IMR-90 (cell line): ENCODE data around the gene SIK2. TPM values are rescaled to one million over a fixed set of nuclear protein-coding genes. Genes with fewer than 3 reads are reported as not detected.
"Not testable (repeated sequence)": the region's sequence is repeated elsewhere in the genome, so short reads cannot be mapped to it uniquely, and the experiment has no call there.

Experiments used
- ATAC-seq: fragments of 200-7000 bp; cut with Tn5 transposase; 2 replicates; pipeline ENCODE4 v1.9.1; 2020; ENCODE audit warnings: low read depth, mild to moderate bottlenecking, moderate library complexity
- BruUV-seq: library from RNA; stranded (reverse); fragments of 400-500 nt; replicated peaks from 2 replicates; lab custom pipeline; 2021; lab: Mats Ljungman, UMichigan
- CTCF ChIA-PET: fragments of 300-600 bp; formaldehyde crosslinking; extraction: SDS; loops from one replicate; lab custom pipeline; 2021; ENCODE audit warnings: antibody characterized with exemption; lab: Yijun Ruan, JAX
- POLR2A ChIA-PET: fragments of 300-600 bp; sonication (Branson Sonifier 250); formaldehyde crosslinking; loops from one replicate; lab custom pipeline; 2022; ENCODE audit warnings: antibody characterized with exemption; ENCODE audit not compliant: unreplicated experiment; lab: Charles Lee
- DNase-seq: peaks from one replicate; pipeline ENCODE4 v3.0.0; 2013
- H2AFZ ChIP-seq: replicated peaks from 2 replicates; pipeline ENCODE3; 2013; ENCODE audit warnings: low read length, mild to moderate bottlenecking; ENCODE audit not compliant: poor library complexity
- H2AK5ac ChIP-seq: 2 replicates; pipeline ENCODE4 v1.6.1; 2013; ENCODE audit warnings: low read depth, low read length, inconsistent platforms
- H2AK9ac ChIP-seq: replicated peaks from 2 replicates; pipeline ENCODE3; 2013; ENCODE audit warnings: mild to moderate bottlenecking, low read depth, low read length, moderate library complexity; ENCODE audit not compliant: poor library complexity
- H2BK120ac ChIP-seq: 2 replicates; pipeline ENCODE4 v1.6.1; 2013; ENCODE audit warnings: low read depth, low read length, inconsistent platforms
- H2BK15ac ChIP-seq: 3 replicates; pipeline ENCODE4 v1.6.1; 2013; ENCODE audit warnings: low read depth, low read length, inconsistent platforms
- H2BK20ac ChIP-seq: 2 replicates; pipeline ENCODE4 v1.6.1; 2013; ENCODE audit warnings: low read depth, mild to moderate bottlenecking, inconsistent platforms, low read length, moderate library complexity
- H2BK5ac ChIP-seq: 2 replicates; pipeline ENCODE4 v1.6.1; 2013; ENCODE audit warnings: mild to moderate bottlenecking, low read depth, low read length, inconsistent platforms; ENCODE audit not compliant: poor library complexity, severe bottlenecking
- H3K14ac ChIP-seq: replicated peaks from 2 replicates; pipeline ENCODE4 v1.6.1; 2013; ENCODE audit warnings: low read depth, low read length, inconsistent platforms
- H3K18ac ChIP-seq: 2 replicates; pipeline ENCODE4 v1.6.1; 2013; ENCODE audit warnings: low read depth, low read length, control low read depth
- H3K23ac ChIP-seq: 2 replicates; pipeline ENCODE4 v1.6.1; 2013; ENCODE audit warnings: low read depth, low read length, inconsistent platforms
- H3K27ac ChIP-seq: 2 replicates; pipeline ENCODE4 v1.5.1; 2013; ENCODE audit warnings: mild to moderate bottlenecking, control low read depth, low read length; ENCODE audit not compliant: insufficient read depth
- H3K27me3 ChIP-seq: 2 replicates; pipeline ENCODE4 v1.6.1; 2013; ENCODE audit warnings: low read length; ENCODE audit not compliant: control insufficient read depth, insufficient read depth
- H3K36me3 ChIP-seq: 2 replicates; pipeline ENCODE4 v1.6.1; 2013; ENCODE audit warnings: low read length, mixed read lengths; ENCODE audit not compliant: control insufficient read depth, insufficient read depth
- H3K4ac ChIP-seq: 2 replicates; pipeline ENCODE4 v1.6.1; 2013; ENCODE audit warnings: low read depth, low read length, inconsistent platforms
- H3K4me1 ChIP-seq: 2 replicates; pipeline ENCODE4 v1.6.1; 2013; ENCODE audit warnings: low read length, mixed read lengths; ENCODE audit not compliant: control insufficient read depth, insufficient read depth
- H3K4me2 ChIP-seq: 2 replicates; pipeline ENCODE4 v1.6.1; 2013; ENCODE audit warnings: low read depth, mild to moderate bottlenecking, control low read depth, low read length, moderate library complexity
- H3K4me3 ChIP-seq: 2 replicates; pipeline ENCODE4 v1.5.1; 2013; ENCODE audit warnings: low read depth, mild to moderate bottlenecking, control low read depth, low read length, moderate library complexity; ENCODE audit not compliant: insufficient read depth
- H3K56ac ChIP-seq: 2 replicates; pipeline ENCODE4 v1.6.1; 2013; ENCODE audit warnings: low read length, inconsistent platforms; ENCODE audit not compliant: insufficient read depth; ENCODE audit errors: extremely low read depth
- H3K79me1 ChIP-seq, 2 experiments: 2 replicates each; pipeline ENCODE4 v1.6.1; 2013; ENCODE audit warnings: low read length in 2 of 2, inconsistent platforms in 1 of 2, low read depth in 1 of 2
- H3K9ac ChIP-seq: 2 replicates; pipeline ENCODE4 v1.6.1; 2013; ENCODE audit warnings: low read depth, low read length, control low read depth
- H3K9me1 ChIP-seq: 2 replicates; pipeline ENCODE4 v1.6.1; 2013; ENCODE audit warnings: low read length, inconsistent platforms; ENCODE audit not compliant: insufficient read depth
- H3K9me3 ChIP-seq: 2 replicates; pipeline ENCODE4 v1.6.1; 2013; ENCODE audit warnings: low read length; ENCODE audit not compliant: control insufficient read depth, insufficient read depth
- H4K20me1 ChIP-seq: 2 replicates; pipeline ENCODE4 v1.6.1; 2013; ENCODE audit warnings: low read length, inconsistent platforms; ENCODE audit not compliant: insufficient read depth
- H4K5ac ChIP-seq: 2 replicates; pipeline ENCODE4 v1.6.1; 2013; ENCODE audit warnings: mild to moderate bottlenecking, low read depth, low read length, control low read depth
- H4K8ac ChIP-seq, 2 experiments: 2 replicates each; pipeline ENCODE4 v1.6.1; 2013; ENCODE audit warnings: low read depth in 2 of 2, low read length in 2 of 2, control low read depth in 1 of 2, inconsistent platforms in 1 of 2
- H4K91ac ChIP-seq: 2 replicates; pipeline ENCODE4 v1.6.1; 2013; ENCODE audit warnings: low read depth, low read length, inconsistent platforms; ENCODE audit not compliant: insufficient read depth
- CEBPB ChIP-seq: IDR thresholded peaks from 2 replicates; pipeline ENCODE4 v1.6.1; 2012; ENCODE audit warnings: low read depth, low read length, improper control_type of control experiment
- FOS ChIP-seq: fragments of 150-350 bp; IDR thresholded peaks from 2 replicates; pipeline ENCODE4 v1.6.1; 2016; ENCODE audit warnings: low read depth, low read length
- whole genome bisulfite sequencing, 2 experiments: methylation state at CpG; one replicate each; pipeline versions ENCODE4 v1.1.5 to v1.1.7; 2013; ENCODE audit warnings: missing lambda C conversion rate in 2 of 2; ENCODE audit not compliant: insufficient read length in 1 of 2; ENCODE audit errors: extremely low coverage in 2 of 2; 5-methylcytosine and 5-hydroxymethylcytosine counted together
- dilution Hi-C: fragments of 300-500 bp; cut with HindIII; formaldehyde crosslinking; loops from one replicate; pipeline ENCODE4 v1.14.3; 2018; ENCODE audit warnings: low sequenced_read_pairs; ENCODE audit not compliant: unreplicated experiment
- in situ Hi-C: fragments of 300-500 bp; cut with MboI; formaldehyde crosslinking; loops from 3 replicates; pipeline ENCODE4 v1.14.3; 2019; ENCODE audit warnings: low sequenced_read_pairs, inconsistent platforms, mixed read lengths
- intact Hi-C: fragments of 100-400 bp; cut with micrococcal nuclease; formaldehyde crosslinking; loops from 2 replicates; pipeline ENCODE4 v1.10.0; 2022
- polyA plus RNA-seq, 3 experiments: library from polyadenylated mRNA; depleted of rRNA; stranded (reverse); fragments of >200 nt; gene quantifications; 2 replicates each; pipeline ENCODE4 v1.2.3, GENCODE V29; 2012; ENCODE audit warnings: low replicate concordance in 1 of 3
- total RNA-seq: library from RNA; depleted of rRNA; stranded (reverse); fragments of >200 nt; gene quantifications from 2 replicates; pipeline ENCODE4 v1.2.3, GENCODE V29; 2012

Gene SIK2
- total and polyA plus RNA-seq, 2 of the 4 experiments (the other 2 are of a cell fraction), result 7.9 to 10.4 TPM

GRCh38 chr11:111655924-111656323 is 53.7 kb downstream of the SIK2 start:
- intact Hi-C loops, result no loop called here
- TF ChIP-seq CEBPB (peak; percentile 35), FOS (no peak)
- no peak overlapping the region for H2AFZ ChIP-seq
- dilution Hi-C loops, result no loop called here
- no peak overlapping the region for H3K14ac ChIP-seq
- no peak overlapping the region for H3K9ac ChIP-seq
- H2BK20ac ChIP-seq, result no peak overlapping the region
- no peak overlapping the region for H2BK15ac ChIP-seq
- H4K91ac ChIP-seq, result no peak overlapping the region
- H3K4me2 ChIP-seq, result no peak overlapping the region
- no peak overlapping the region for H2BK5ac ChIP-seq
- 0 out of 2 replicates have a peak, but pooled peaks cover 7% of the 10 kb centered on the region for H3K9me1 ChIP-seq
- peaks cover 21 to 55% of the 10 kb centered on the region in 2 experiments for H3K79me1 ChIP-seq
- no peak overlapping the region for H3K56ac ChIP-seq
- H4K8ac ChIP-seq, result no peak overlapping the region
- no peak overlapping the region for H3K4me3 ChIP-seq
- no peaks in the 10 kb centered on the region; the same call in 1 of the 2 replicates for H3K4me1 ChIP-seq
- no peak overlapping the region for H3K4ac ChIP-seq
- 0 out of 2 replicates have a peak overlapping the region, but pooled peaks have one; percentile 11 for H2AK5ac ChIP-seq
- in situ Hi-C loops, result no loop called here
- POLR2A ChIA-PET, result no interaction called here
- CTCF ChIA-PET, result interaction anchor here (1.1 kb wide), 1 partner anchor 11 kb away, joined by 3 read pairs; no protein-coding TSS in a partner anchor
- H3K27me3 ChIP-seq, result no peaks in the 10 kb centered on the region
- no peaks in the 10 kb centered on the region for H3K9me3 ChIP-seq
- H3K23ac ChIP-seq, result no peak overlapping the region
- WGBS, 2 experiments, result 100% methylated on average over 1 of the region's 5 CpGs; no CpG with 5 or more reads in 1 of the 2 experiments
- BruUV-seq, result no TSS peak
- H4K5ac ChIP-seq, result no peak overlapping the region
- H3K36me3 ChIP-seq, result peaks cover 5% of the 10 kb centered on the region; the same call in 1 of the 2 replicates
- no peak overlapping the region for H2BK120ac ChIP-seq
- ATAC-seq, result no peak
- H3K18ac ChIP-seq, result no peak overlapping the region
- no peak overlapping the region for H2AK9ac ChIP-seq
- DNase-seq, result no peak
- peaks cover 3% of the 10 kb centered on the region; the same call in 1 of the 2 replicates for H4K20me1 ChIP-seq
- H3K27ac ChIP-seq, result no peak overlapping the region

- CTCF ChIA-PET, H2BK20ac ChIP-seq: not testable (repeated sequence)
Measured at GRCh38 chr11:111657905-111658304, 55.7 kb downstream of the SIK2 start.

More at GRCh38 chr11:111657905-111658304, 55.7 kb downstream of the SIK2 start:
- H3K4ac ChIP-seq, DNase-seq, H4K20me1 ChIP-seq, H3K9ac ChIP-seq, H4K8ac ChIP-seq, H3K18ac ChIP-seq, BruUV-seq, H2BK120ac ChIP-seq, H2BK15ac ChIP-seq, H2AFZ ChIP-seq, in situ Hi-C loops, H3K36me3 ChIP-seq, H2AK5ac ChIP-seq, dilution Hi-C loops, H2BK5ac ChIP-seq, H3K4me3 ChIP-seq, H3K27me3 ChIP-seq, H3K56ac ChIP-seq, H3K9me3 ChIP-seq, H3K4me1 ChIP-seq, H3K14ac ChIP-seq, H3K23ac ChIP-seq, H4K5ac ChIP-seq, H4K91ac ChIP-seq, H2AK9ac ChIP-seq, H3K9me1 ChIP-seq, POLR2A ChIA-PET, H3K27ac ChIP-seq, intact Hi-C loops, ATAC-seq, H3K4me2 ChIP-seq: not testable (repeated sequence)
- no CpG with 5 or more reads among the region's 8 CpGs for WGBS, 2 experiments
- peaks cover 26 to 60% of the 10 kb centered on the region in 2 experiments for H3K79me1 ChIP-seq
